B cell (primary cell): ENCODE results near the gene KCNK7.

ENCODE experiments used
- CTCF ChIP-seq: fragments of 200-600 bp; IDR thresholded peaks from one replicate; pipeline ENCODE4 v1.8.0; 2022; ENCODE audit warnings: antibody characterized with exemption, mild to moderate bottlenecking
- EZH2 ChIP-seq: IDR thresholded peaks from 2 replicates; pipeline ENCODE4 v1.6.1; 2012; ENCODE audit warnings: borderline replicate concordance, low read depth, mild to moderate bottlenecking, moderate library complexity, low read length; ENCODE audit not compliant: insufficient read depth, poor library complexity, severe bottlenecking

DNA sequence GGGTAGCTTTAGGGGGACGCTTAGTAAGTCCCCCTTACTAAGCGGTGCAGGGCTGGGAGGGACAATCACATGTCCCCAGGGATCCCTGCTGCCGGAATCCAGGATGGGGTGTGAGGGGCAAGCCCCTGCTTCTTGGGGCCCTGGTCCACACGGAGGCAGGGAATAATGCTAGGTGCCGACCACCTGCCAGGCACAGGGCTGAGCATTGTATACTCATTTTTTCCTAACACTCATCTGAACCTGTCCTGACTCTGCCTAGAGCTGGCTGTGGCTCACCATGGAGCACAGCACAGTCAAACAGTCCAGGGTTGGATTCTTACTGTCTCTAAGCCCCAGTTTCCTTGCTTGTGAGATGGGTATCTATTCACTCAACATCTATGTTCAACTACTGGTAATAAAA lies 36.1 kb downstream of the KCNK7 start:
- TF ChIP-seq CTCF (no peak), EZH2 (no peak)
